Astrocyte (in vitro differentiated cells and primary cell): ENCODE results near the gene TMIGD2. TPM values are rescaled to one million over a fixed set of nuclear protein-coding genes. Genes with fewer than 3 reads are reported as not detected.
A peak's percentile ranks its signal among the peaks of the same experiment; 100 is the strongest.

Source experiments
- DNase-seq: peaks from one replicate; pipeline ENCODE4 v3.0.0-alpha.2; 2010; ENCODE audit warnings: low read depth
- FAIRE-seq: peaks from 2 replicates; lab custom pipeline; 2011; peaks lifted over from hg19 to GRCh38; lab: Jason Lieb, UNC
- H2AFZ ChIP-seq: 2 replicates; pipeline ENCODE4 v1.6.0; 2012; ENCODE audit warnings: low read depth, low read length, inconsistent platforms
- H3K27ac ChIP-seq: 2 replicates; pipeline ENCODE4 v1.5.1; 2011; ENCODE audit warnings: low read depth, low read length, inconsistent platforms
- H3K27me3 ChIP-seq: 2 replicates; pipeline ENCODE4 v1.6.0; 2011; ENCODE audit warnings: low read length, inconsistent platforms; ENCODE audit not compliant: insufficient read depth
- H3K36me3 ChIP-seq: 2 replicates; pipeline ENCODE4 v1.5.1; 2011; ENCODE audit warnings: low read length, inconsistent platforms; ENCODE audit not compliant: insufficient read depth
- H3K4me1 ChIP-seq: 2 replicates; pipeline ENCODE4 v1.5.1; 2011; ENCODE audit warnings: low read length, inconsistent platforms; ENCODE audit not compliant: insufficient read depth
- H3K4me2 ChIP-seq: 2 replicates; pipeline ENCODE4 v1.6.0; 2012; ENCODE audit warnings: low read length, inconsistent platforms
- H3K4me3 ChIP-seq: 2 replicates; pipeline ENCODE4 v1.5.1; 2011; ENCODE audit warnings: low read depth, mild to moderate bottlenecking, low read length, inconsistent platforms; ENCODE audit not compliant: insufficient read depth
- H3K79me2 ChIP-seq: 2 replicates; pipeline ENCODE4 v1.6.0; 2012; ENCODE audit warnings: mild to moderate bottlenecking, low read length, inconsistent platforms; ENCODE audit not compliant: insufficient read depth
- H3K9ac ChIP-seq: 2 replicates; pipeline ENCODE4 v1.6.0; 2012; ENCODE audit warnings: mild to moderate bottlenecking, low read length, inconsistent platforms
- H3K9me3 ChIP-seq: 2 replicates; pipeline ENCODE4 v1.5.1; 2012; ENCODE audit warnings: low read depth, mild to moderate bottlenecking, low read length, inconsistent platforms; ENCODE audit not compliant: insufficient read depth
- H4K20me1 ChIP-seq: 2 replicates; pipeline ENCODE4 v1.6.0; 2012; ENCODE audit warnings: low read length, inconsistent platforms; ENCODE audit not compliant: insufficient read depth
- H3K27ac Mint-ChIP-seq: one replicate; pipeline ENCODE4 v1.8.0; 2021; ENCODE audit warnings: mild to moderate bottlenecking, mixed read lengths; ENCODE audit not compliant: unreplicated experiment
- H3K27me3 Mint-ChIP-seq: one replicate; pipeline ENCODE4 v1.8.0; 2021; ENCODE audit warnings: low read depth, mixed read lengths; ENCODE audit not compliant: unreplicated experiment
- H3K36me3 Mint-ChIP-seq: one replicate; pipeline ENCODE4 v1.8.0; 2021; ENCODE audit warnings: low read depth, mixed read lengths; ENCODE audit not compliant: unreplicated experiment
- H3K4me1 Mint-ChIP-seq: one replicate; pipeline ENCODE4 v1.8.0; 2021; ENCODE audit warnings: low read depth, mixed read lengths; ENCODE audit not compliant: unreplicated experiment
- H3K4me3 Mint-ChIP-seq: one replicate; pipeline ENCODE4 v1.8.0; 2021; ENCODE audit warnings: mild to moderate bottlenecking, moderate library complexity, mixed read lengths; ENCODE audit not compliant: unreplicated experiment
- H3K9me3 Mint-ChIP-seq: one replicate; pipeline ENCODE4 v1.8.0; 2021; ENCODE audit warnings: mild to moderate bottlenecking, mixed read lengths; ENCODE audit not compliant: unreplicated experiment
- EZH2 ChIP-seq: IDR thresholded peaks from 2 replicates; pipeline ENCODE4 v1.6.1; 2012; ENCODE audit warnings: mild to moderate bottlenecking, low read length, inconsistent platforms; ENCODE audit not compliant: insufficient read depth
- total RNA-seq: library from RNA; stranded (reverse); gene quantifications from 2 replicates; pipeline ENCODE4 v1.2.1, GENCODE V29; 2021
- TF ChIP-seq, protein P1 (sequence below): IDR thresholded peaks from 2 replicates; pipeline ENCODE4 v1.5.1; 2011; ENCODE audit warnings: low read depth, mild to moderate bottlenecking, inconsistent platforms, low read length, moderate library complexity; ENCODE audit not compliant: insufficient read depth

The TMIGD2 gene
- total RNA-seq, 1 donor from 2014 or later = not detected

DNA sequence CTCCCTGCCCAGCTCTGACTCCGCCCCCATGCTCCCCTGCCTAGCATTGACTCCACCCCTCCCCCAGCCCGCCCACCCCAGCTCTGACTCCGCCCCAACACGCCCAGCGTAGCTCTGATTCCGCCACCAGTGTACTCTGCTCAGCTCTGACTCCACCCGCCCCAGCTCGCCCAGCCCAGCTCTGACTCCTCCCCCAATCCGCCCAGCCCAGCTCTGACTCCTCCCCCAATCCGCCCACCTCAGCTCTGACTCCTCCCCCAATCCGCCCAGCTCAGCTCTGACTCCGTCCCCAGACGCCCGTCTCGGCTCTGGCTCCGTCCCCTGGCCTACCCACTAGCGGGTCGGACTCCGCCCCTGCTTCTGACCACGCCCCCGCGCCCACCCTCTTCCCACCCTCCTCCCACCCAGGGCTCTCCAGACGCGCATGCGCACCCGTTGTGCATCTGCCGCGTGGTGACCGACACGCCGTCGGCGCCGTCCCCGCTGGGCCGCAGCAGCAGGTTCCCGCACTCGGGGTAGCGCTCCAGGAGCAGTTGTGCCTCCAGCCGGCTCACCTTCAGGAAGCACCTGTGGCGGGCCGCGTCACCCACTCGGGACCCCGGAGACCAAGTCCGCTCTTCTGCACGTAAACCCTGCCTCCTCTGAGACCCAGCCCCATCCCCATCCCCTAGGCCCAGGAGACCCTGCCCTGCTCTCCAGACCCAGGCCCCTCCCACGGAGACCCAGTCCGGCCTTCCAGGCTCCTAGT lies 26.2 kb upstream of the TMIGD2 start:
- peak overlapping the region; percentile 49 for H3K4me3 ChIP-seq
- H3K27ac ChIP-seq = no peak overlapping the region
- H3K27me3 ChIP-seq = no peaks in the 10 kb centered on the region
- no peaks in the 10 kb centered on the region for H3K36me3 ChIP-seq
- H3K4me1 ChIP-seq = peaks cover 3% of the 10 kb centered on the region
- H4K20me1 ChIP-seq = no peaks in the 10 kb centered on the region
- peak overlapping the region; percentile 84 for H3K4me2 ChIP-seq
- H3K9me3 ChIP-seq = no peaks in the 10 kb centered on the region
- H3K79me2 ChIP-seq = no peaks in the 10 kb centered on the region
- no peaks in the 10 kb centered on the region for H3K9me3 Mint-ChIP-seq
- TF ChIP-seq EZH2 = no peak
- TF ChIP-seq, protein P1, sequence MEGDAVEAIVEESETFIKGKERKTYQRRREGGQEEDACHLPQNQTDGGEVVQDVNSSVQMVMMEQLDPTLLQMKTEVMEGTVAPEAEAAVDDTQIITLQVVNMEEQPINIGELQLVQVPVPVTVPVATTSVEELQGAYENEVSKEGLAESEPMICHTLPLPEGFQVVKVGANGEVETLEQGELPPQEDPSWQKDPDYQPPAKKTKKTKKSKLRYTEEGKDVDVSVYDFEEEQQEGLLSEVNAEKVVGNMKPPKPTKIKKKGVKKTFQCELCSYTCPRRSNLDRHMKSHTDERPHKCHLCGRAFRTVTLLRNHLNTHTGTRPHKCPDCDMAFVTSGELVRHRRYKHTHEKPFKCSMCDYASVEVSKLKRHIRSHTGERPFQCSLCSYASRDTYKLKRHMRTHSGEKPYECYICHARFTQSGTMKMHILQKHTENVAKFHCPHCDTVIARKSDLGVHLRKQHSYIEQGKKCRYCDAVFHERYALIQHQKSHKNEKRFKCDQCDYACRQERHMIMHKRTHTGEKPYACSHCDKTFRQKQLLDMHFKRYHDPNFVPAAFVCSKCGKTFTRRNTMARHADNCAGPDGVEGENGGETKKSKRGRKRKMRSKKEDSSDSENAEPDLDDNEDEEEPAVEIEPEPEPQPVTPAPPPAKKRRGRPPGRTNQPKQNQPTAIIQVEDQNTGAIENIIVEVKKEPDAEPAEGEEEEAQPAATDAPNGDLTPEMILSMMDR = no peak
- DNase-seq (peak; percentile 51), FAIRE-seq (no peak)
- no peaks in the 10 kb centered on the region for H3K27me3 Mint-ChIP-seq
- H3K9ac ChIP-seq = peak overlapping the region; percentile 57
- peak overlapping the region; percentile 82 for H3K4me3 Mint-ChIP-seq
- peaks cover 3% of the 10 kb centered on the region for H3K36me3 Mint-ChIP-seq
- H3K4me1 Mint-ChIP-seq = peaks cover 2% of the 10 kb centered on the region
- peak overlapping the region; percentile 85 for H2AFZ ChIP-seq
- no peak overlapping the region for H3K27ac Mint-ChIP-seq

DNA sequence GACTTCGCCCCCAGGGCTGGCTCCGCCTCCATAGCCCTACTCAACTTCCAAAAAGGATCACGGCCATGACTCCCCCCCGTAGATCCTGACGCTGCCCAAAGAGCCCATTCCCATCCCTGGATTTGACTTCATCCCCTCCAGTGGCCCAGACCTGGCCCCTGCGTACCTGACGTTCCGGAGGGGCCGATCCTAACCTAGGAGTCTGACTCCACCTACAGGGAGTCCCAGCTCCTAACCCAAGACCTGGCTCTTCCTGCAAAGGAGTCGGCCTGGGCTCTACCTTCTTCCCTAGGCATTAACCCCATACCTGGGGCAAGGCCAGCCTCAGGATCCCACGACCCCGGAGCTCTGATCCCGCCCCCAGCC lies 25.7 kb upstream of the TMIGD2 start:
- H3K36me3 ChIP-seq = no peaks in the 10 kb centered on the region
- Mint-ChIP-seq H3K36me3 (peaks cover 3% of the 10 kb centered on the region), H3K27me3 (no peaks in the 10 kb centered on the region), H3K4me3 (peak overlapping the region; percentile 71), H3K4me1 (peaks cover 2% of the 10 kb centered on the region), H3K27ac (peak overlapping the region; percentile 24), H3K9me3 (no peaks in the 10 kb centered on the region)
- H3K27ac ChIP-seq = no peak overlapping the region
- H2AFZ ChIP-seq = no peak overlapping the region
- H3K79me2 ChIP-seq = no peaks in the 10 kb centered on the region
- no peak for FAIRE-seq
- H3K4me1 ChIP-seq = peaks cover 3% of the 10 kb centered on the region
- no peak for TF ChIP-seq EZH2
- TF ChIP-seq, protein P1 = no peak
- no peaks in the 10 kb centered on the region for H4K20me1 ChIP-seq
- DNase-seq = no peak
- no peak overlapping the region for H3K9ac ChIP-seq
- no peaks in the 10 kb centered on the region for H3K27me3 ChIP-seq
- H3K9me3 ChIP-seq = no peaks in the 10 kb centered on the region
- peak overlapping the region; percentile 29 for H3K4me2 ChIP-seq
- H3K4me3 ChIP-seq = peak overlapping the region; percentile 7
